GM19468 (cell line): ENCODE measurements around the gene TTC14.
A peak's percentile ranks its signal among the peaks of the same experiment; 100 is the strongest.

ENCODE experiments used
- ATAC-seq: cut with Tn5 transposase; IDR thresholded peaks from one replicate; pipeline ENCODE4 v1.9.1; 2021; ENCODE audit warnings: mild to moderate bottlenecking, moderate library complexity, moderate number of reproducible peaks; ENCODE audit not compliant: unreplicated experiment; ENCODE audit errors: extremely low read depth

TTC14 gene

GRCh38 chr3:180630371-180630770 is 28.4 kb downstream of the TTC14 start:
- no peak for ATAC-seq

DNA sequence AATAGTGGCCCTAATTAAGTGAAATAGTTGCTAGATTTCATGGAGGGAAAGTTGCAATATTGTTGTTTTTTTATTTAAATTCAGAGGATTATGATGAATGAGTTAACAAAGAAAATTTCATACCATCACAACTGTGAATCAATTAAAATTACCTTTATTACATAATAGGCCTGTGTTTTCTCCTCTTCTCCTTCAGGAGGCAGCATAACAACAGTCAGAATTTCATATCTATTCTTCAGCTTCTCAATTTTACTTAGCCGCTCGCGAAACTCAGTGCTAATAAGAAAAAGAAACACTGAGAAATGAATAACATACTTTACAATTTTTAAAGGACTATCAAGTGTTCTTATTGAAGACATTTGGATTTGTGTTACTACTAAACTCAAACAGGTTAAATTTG is 29.4 kb downstream of the TTC14 start:
- ATAC-seq, result no peak

DNA sequence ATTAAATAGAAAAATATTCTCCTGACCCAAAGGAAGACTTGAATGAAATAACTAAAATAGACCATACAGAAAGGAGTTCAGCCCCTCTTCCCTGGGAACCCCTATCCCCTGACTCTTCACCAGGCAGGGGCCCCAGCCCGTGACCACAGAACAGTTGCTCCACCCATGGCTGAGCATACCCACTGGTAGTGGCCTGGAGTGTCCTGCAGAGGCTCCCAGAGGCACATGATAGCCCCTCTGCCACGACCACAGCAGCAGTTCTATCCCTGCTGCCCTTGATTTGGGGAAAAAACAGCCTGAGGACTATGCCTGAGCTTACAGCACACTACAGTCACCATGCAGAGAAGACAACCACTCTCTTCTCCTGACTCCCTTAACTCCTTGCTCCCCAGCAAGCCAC is 31.8 kb downstream of the TTC14 start:
- no peak for ATAC-seq

- ATAC-seq, result no peak
Observed at GRCh38 chr3:180640987-180641386, 39.0 kb downstream of the TTC14 start.

GRCh38 chr3:180646187-180646790 is 44.3 kb downstream of the TTC14 start:
- ATAC-seq, result peak; percentile 33

GRCh38 chr3:180656406-180656805 is 54.4 kb downstream of the TTC14 start:
- ATAC-seq, result no peak

GRCh38 chr3:180657094-180657493 is 55.1 kb downstream of the TTC14 start:
- no peak for ATAC-seq
